ENCODE measurements around the gene C19orf81.

Gene C19orf81

DNA sequence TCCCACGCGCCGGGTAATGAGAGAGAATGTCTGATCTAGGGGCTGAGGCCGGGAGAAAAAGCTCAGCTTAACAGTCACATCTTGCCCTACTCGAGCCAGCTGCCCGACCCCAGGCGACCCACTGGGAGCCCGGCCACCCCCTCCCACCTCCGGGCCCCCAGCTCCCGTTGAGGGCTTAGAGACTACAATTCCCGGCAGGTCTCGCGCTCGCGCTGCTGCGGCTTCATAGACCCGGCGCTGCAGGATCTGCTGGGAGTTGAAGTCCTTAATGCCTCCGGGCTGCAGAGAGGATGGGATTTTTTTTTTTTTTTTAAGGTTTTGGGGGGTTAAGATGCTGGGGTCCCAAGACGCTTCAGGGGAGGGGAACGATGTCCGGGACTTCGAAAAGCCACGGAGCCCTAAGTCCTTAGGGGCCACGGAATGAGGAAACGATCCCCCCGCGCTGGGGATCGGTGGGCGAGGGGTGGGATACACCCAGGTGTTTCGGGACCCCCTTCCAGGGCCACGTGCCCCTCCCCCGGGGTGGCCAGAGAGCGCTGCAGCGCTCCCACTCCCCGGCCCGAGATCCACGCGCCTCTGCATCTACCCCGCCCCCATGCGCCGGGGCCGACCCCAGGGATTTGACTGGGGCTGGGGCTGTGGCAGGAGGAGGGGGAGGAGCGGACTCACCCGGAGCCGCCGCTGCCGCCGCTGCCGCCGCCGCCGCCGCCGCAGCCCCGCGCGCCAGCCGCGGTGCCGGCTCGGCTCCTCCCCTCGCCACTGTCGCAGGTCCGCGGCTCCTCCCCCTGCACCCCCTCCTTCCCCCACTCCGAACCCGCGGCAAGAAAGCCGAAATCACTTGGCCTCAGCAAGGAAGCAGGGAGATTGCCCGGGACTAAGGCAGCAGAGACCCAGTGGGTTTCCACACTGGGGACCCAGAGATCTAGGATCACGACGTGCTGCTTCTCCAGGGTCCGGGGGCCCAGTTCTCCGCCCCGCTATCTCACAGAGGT is 9.8 kb upstream of the C19orf81 start, which contains the start of gene SYT3:
TSS of gene SYT3 (minus strand) at position 761 of the 992 bp plus-strand sequence. CDS start 2,470 bp downstream, outside the sequence.
- no peaks in the 10 kb centered on the region for H3K9me3 ChIP-seq
- no peak within 1 kb of the TSS for H3K27ac ChIP-seq
- TF ChIP-seq, protein P1, sequence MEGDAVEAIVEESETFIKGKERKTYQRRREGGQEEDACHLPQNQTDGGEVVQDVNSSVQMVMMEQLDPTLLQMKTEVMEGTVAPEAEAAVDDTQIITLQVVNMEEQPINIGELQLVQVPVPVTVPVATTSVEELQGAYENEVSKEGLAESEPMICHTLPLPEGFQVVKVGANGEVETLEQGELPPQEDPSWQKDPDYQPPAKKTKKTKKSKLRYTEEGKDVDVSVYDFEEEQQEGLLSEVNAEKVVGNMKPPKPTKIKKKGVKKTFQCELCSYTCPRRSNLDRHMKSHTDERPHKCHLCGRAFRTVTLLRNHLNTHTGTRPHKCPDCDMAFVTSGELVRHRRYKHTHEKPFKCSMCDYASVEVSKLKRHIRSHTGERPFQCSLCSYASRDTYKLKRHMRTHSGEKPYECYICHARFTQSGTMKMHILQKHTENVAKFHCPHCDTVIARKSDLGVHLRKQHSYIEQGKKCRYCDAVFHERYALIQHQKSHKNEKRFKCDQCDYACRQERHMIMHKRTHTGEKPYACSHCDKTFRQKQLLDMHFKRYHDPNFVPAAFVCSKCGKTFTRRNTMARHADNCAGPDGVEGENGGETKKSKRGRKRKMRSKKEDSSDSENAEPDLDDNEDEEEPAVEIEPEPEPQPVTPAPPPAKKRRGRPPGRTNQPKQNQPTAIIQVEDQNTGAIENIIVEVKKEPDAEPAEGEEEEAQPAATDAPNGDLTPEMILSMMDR (IDR thresholded peaks at IDR 0.05) = no peak
- peaks cover 91% of the 10 kb centered on the region for H3K27me3 ChIP-seq
- H3K36me3 ChIP-seq = no peaks in the 10 kb centered on the region
- H3K4me3 ChIP-seq (ENCODE audit: low read depth in 1 of 2, low read length in 1 of 2) = no peak within 1 kb of the TSS
- no peaks in the 10 kb centered on the region for H3K4me1 ChIP-seq (ENCODE audit: control insufficient read depth in 1 of 2, insufficient read depth in 1 of 2, low read depth in 1 of 2, low read length in 1 of 2)

- Histone ChIP-seq H3K9me3 (no peaks in the 10 kb centered on the region), H3K27me3 (peaks cover 96% of the 10 kb centered on the region), H3K4me1 (ENCODE audit: control insufficient read depth in 1 of 2, insufficient read depth in 1 of 2, low read depth in 1 of 2, low read length in 1 of 2) (no peaks in the 10 kb centered on the region), H3K27ac (no peak overlapping the region), H3K4me3 (ENCODE audit: low read depth in 1 of 2, low read length in 1 of 2) (no peak overlapping the region), H3K36me3 (no peaks in the 10 kb centered on the region)
- TF ChIP-seq, protein P1 (IDR thresholded peaks at IDR 0.05) = no peak
Observed at GRCh38 chr19:50640368-50640767, 8.9 kb upstream of the C19orf81 start.

GRCh38 chr19:50644315-50644915 is 4.8 kb upstream of the C19orf81 start:
- no peak overlapping the region for H3K27ac ChIP-seq
- H3K9me3 ChIP-seq = no peaks in the 10 kb centered on the region
- TF ChIP-seq, protein P1 (IDR thresholded peaks at IDR 0.05) = no peak
- no peaks in the 10 kb centered on the region for H3K4me1 ChIP-seq (ENCODE audit: control insufficient read depth in 1 of 2, insufficient read depth in 1 of 2, low read depth in 1 of 2, low read length in 1 of 2)
- no peaks in the 10 kb centered on the region for H3K36me3 ChIP-seq
- H3K4me3 ChIP-seq (ENCODE audit: low read depth in 1 of 2, low read length in 1 of 2) = no peak overlapping the region
- H3K27me3 ChIP-seq = peaks cover 68% of the 10 kb centered on the region

DNA sequence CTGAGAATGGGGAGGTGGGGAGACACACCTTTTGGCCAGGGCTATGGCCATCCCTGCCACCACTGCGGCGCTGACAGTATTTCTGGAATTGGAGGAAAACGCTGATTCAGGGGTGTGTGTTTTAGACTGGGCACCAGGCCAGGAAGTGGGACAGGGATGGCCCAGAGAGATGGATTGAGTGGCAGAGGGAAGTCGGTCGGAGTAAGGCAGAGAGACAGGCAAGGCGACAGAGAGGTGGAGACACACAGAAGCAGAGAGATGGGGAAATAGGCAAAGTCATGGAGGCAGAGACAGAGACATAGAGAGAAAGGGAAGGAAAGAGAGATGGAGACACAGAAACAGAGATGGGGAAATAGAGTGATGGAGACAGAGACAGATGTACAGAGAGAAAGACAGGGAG is 4.1 kb upstream of the C19orf81 start:
- H3K27me3 ChIP-seq = peaks cover 61% of the 10 kb centered on the region
- H3K36me3 ChIP-seq = no peaks in the 10 kb centered on the region
- TF ChIP-seq, protein P1 (IDR thresholded peaks at IDR 0.05) = no peak
- no peak overlapping the region for H3K27ac ChIP-seq
- H3K4me3 ChIP-seq (ENCODE audit: low read depth in 1 of 2, low read length in 1 of 2) = no peak overlapping the region
- no peaks in the 10 kb centered on the region for H3K9me3 ChIP-seq
- no peaks in the 10 kb centered on the region for H3K4me1 ChIP-seq (ENCODE audit: control insufficient read depth in 1 of 2, insufficient read depth in 1 of 2, low read depth in 1 of 2, low read length in 1 of 2)

GRCh38 chr19:50646074-50646807 is 3.0 kb upstream of the C19orf81 start:
- H3K36me3 ChIP-seq = no peaks in the 10 kb centered on the region
- H3K27ac ChIP-seq = no peak overlapping the region
- no peaks in the 10 kb centered on the region for H3K9me3 ChIP-seq
- peaks cover 50% of the 10 kb centered on the region for H3K27me3 ChIP-seq
- no peaks in the 10 kb centered on the region for H3K4me1 ChIP-seq (ENCODE audit: control insufficient read depth in 1 of 2, insufficient read depth in 1 of 2, low read depth in 1 of 2, low read length in 1 of 2)
- no peak overlapping the region for H3K4me3 ChIP-seq (ENCODE audit: low read depth in 1 of 2, low read length in 1 of 2)
- TF ChIP-seq, protein P1 (IDR thresholded peaks at IDR 0.05) = no peak
